GM12874 (cell line): ENCODE results near the gene PLIN5.

Experiments used
- CTCF ChIP-seq: IDR thresholded peaks from 2 replicates; pipeline ENCODE4 v1.5.1; 2011; ENCODE audit warnings: low read depth, mild to moderate bottlenecking, control low read depth, low read length, moderate library complexity; ENCODE audit not compliant: insufficient read depth

PLIN5 gene

GRCh38 chr19:4473011-4473762 is 61.8 kb downstream of the PLIN5 start:
- TF ChIP-seq CTCF, result no peak
